Measurements from ENCODE around the gene CST3. TPM values are rescaled to one million over a fixed set of nuclear protein-coding genes. Genes with fewer than 3 reads are reported as not detected.
"Not testable (repeated sequence)": the region's sequence is repeated elsewhere in the genome, so short reads cannot be mapped to it uniquely, and the experiment has no call there.

The CST3 gene
- total RNA-seq, 1 donor from 2014 or later = not detected

GRCh38 chr20:23667666-23668065 is 29.9 kb upstream of the CST3 start:
- Mint-ChIP-seq H3K36me3 (ENCODE audit: low read depth) (no peaks in the 10 kb centered on the region), H3K9me3 (no peaks in the 10 kb centered on the region), H3K27ac (no peak overlapping the region), H3K4me3 (no peak overlapping the region), H3K4me1 (no peaks in the 10 kb centered on the region), H3K27me3 (no peaks in the 10 kb centered on the region)
- DNase-seq (no peak), ATAC-seq (ENCODE audit: low read depth) (no peak)
- CTCF ChIA-PET = no interaction called here
- intact Hi-C loops (cut with micrococcal nuclease) = no loop called here
- TF ChIP-seq CTCF (IDR thresholded peaks at IDR 0.05) = no peak
- POLR2A ChIA-PET = no interaction called here

- intact Hi-C loops (cut with micrococcal nuclease) = no loop called here
- no peaks in the 10 kb centered on the region for H3K27me3 Mint-ChIP-seq
- no peak for ATAC-seq (ENCODE audit: low read depth)
- no peaks in the 10 kb centered on the region for H3K36me3 Mint-ChIP-seq (ENCODE audit: low read depth)
- no peak overlapping the region for H3K27ac Mint-ChIP-seq
- no peak for TF ChIP-seq CTCF (IDR thresholded peaks at IDR 0.05)
- ChIA-PET POLR2A (no interaction called here), CTCF (no interaction called here)
- no peaks in the 10 kb centered on the region for H3K9me3 Mint-ChIP-seq
- DNase-seq = no peak
- no peaks in the 10 kb centered on the region for H3K4me1 Mint-ChIP-seq
- no peak overlapping the region for H3K4me3 Mint-ChIP-seq
These were observed 28.9 kb upstream of the CST3 start for GRCh38 chr20:23666698-23667097.

- TF ChIP-seq CTCF (IDR thresholded peaks at IDR 0.05) = no peak
- Mint-ChIP-seq H3K27ac (no peak overlapping the region), H3K4me3 (no peak overlapping the region), H3K9me3 (no peaks in the 10 kb centered on the region), H3K4me1 (no peaks in the 10 kb centered on the region), H3K27me3 (no peaks in the 10 kb centered on the region), H3K36me3 (ENCODE audit: low read depth) (no peaks in the 10 kb centered on the region)
- POLR2A ChIA-PET = no interaction called here
- DNase-seq (no peak), ATAC-seq (ENCODE audit: low read depth) (no peak)
- intact Hi-C loops (cut with micrococcal nuclease) = no loop called here
- CTCF ChIA-PET = no interaction called here
These were observed 28.4 kb upstream of the CST3 start for GRCh38 chr20:23666189-23666588.

DNA sequence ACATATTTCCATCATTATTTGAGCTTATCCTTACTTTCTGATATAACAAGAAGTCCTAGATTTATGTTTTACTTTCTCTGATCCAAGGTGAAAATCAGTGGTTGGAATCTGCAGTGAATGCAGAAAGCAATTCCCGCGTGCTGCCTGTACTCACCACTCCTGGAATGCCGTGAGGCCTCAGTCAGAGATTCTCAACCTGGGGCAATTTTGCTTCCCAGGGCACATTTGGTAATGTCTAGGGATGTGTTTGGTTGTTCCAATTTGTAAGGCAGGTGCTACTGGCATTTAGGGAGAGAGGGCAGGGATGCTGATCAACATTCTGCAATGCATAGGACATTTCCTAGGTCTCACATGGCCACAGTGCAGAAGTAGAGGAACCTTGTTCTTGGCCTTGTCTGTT is 27.2 kb upstream of the CST3 start:
- no peak for TF ChIP-seq CTCF (IDR thresholded peaks at IDR 0.05)
- no peak overlapping the region for H3K4me3 Mint-ChIP-seq
- no peaks in the 10 kb centered on the region for H3K27me3 Mint-ChIP-seq
- H3K36me3 Mint-ChIP-seq (ENCODE audit: low read depth) = no peaks in the 10 kb centered on the region
- DNase-seq (no peak), ATAC-seq (ENCODE audit: low read depth) (no peak)
- no peak overlapping the region for H3K27ac Mint-ChIP-seq
- no peaks in the 10 kb centered on the region for H3K9me3 Mint-ChIP-seq
- intact Hi-C loops (cut with micrococcal nuclease) = no loop called here
- H3K4me1 Mint-ChIP-seq = no peaks in the 10 kb centered on the region
- ChIA-PET POLR2A (no interaction called here), CTCF (no interaction called here)

DNA sequence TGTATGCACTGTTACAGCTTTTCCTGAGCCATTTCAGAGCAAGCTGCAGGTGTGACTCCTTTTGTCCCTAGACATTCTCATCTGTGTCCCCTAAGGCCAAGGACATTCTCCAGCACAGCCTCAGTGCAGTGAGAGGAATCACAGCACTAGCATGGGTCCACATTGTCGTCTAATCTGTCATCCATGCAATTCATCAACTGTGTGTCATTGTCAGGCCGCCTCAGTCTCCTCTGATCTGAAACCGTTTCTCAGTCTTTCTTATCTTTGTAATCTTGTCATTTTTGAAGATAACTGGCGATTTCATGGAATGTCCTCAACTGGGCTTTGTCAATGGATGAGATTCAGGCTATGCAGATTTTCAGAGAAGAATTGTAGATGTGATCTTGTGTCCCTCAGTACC is 26.3 kb upstream of the CST3 start:
- ATAC-seq (ENCODE audit: low read depth); H3K4me3 Mint-ChIP-seq; H3K36me3 Mint-ChIP-seq (ENCODE audit: low read depth); H3K4me1 Mint-ChIP-seq; POLR2A ChIA-PET; CTCF ChIA-PET; DNase-seq; intact Hi-C loops (cut with micrococcal nuclease); H3K9me3 Mint-ChIP-seq; H3K27me3 Mint-ChIP-seq; H3K27ac Mint-ChIP-seq: not testable (repeated sequence)

- TF ChIP-seq CTCF (IDR thresholded peaks at IDR 0.05) = no peak
- ATAC-seq (ENCODE audit: low read depth) (no peak), DNase-seq (no peak)
- intact Hi-C loops (cut with micrococcal nuclease) = no loop called here
- Mint-ChIP-seq H3K9me3 (no peaks in the 10 kb centered on the region), H3K27me3 (no peaks in the 10 kb centered on the region), H3K27ac (no peak overlapping the region), H3K4me3 (no peak overlapping the region), H3K36me3 (ENCODE audit: low read depth) (no peaks in the 10 kb centered on the region), H3K4me1 (no peaks in the 10 kb centered on the region)
- POLR2A ChIA-PET = no interaction called here
- CTCF ChIA-PET = no interaction called here
These were observed 25.4 kb upstream of the CST3 start for GRCh38 chr20:23663180-23663579.
